ENCODE data around the gene EP400. TPM values are rescaled to one million over a fixed set of nuclear protein-coding genes. Genes with fewer than 3 reads are reported as not detected.

Gene EP400
- total RNA-seq, 4 donors from 2014 or later: 10.1 to 23.0 (median 20.9) TPM

- no peak for TF ChIP-seq POLR2A (IDR thresholded peaks at IDR 0.05)
- TF ChIP-seq CTCF (IDR thresholded peaks at IDR 0.05): no peak
- intact Hi-C loops (cut with DNase I): no loop called here
- DNase-seq: no peak
- no peaks in the 10 kb centered on the region for H3K9me3 ChIP-seq
- WGBS, 2 donors: 81 to 87% methylated on average over 5 of the region's 19 CpGs
- H3K4me3 ChIP-seq: no peak overlapping the region
- H3K27ac ChIP-seq: no peak overlapping the region
- H3K36me3 ChIP-seq: peaks cover 43 to 88% (median 46%) of the 10 kb centered on the region in 3 donors
- peaks cover 0 to 14% (median 0%) of the 10 kb centered on the region in 3 donors for H3K4me1 ChIP-seq
- no peaks in the 10 kb centered on the region for H3K27me3 ChIP-seq
These were observed 30.7 kb upstream of the EP400 start for GRCh38 chr12:131919051-131919347.

- TF ChIP-seq CTCF (IDR thresholded peaks at IDR 0.05) (no peak), POLR2A (IDR thresholded peaks at IDR 0.05) (no peak)
- peaks cover 0 to 19% (median 3%) of the 10 kb centered on the region in 3 donors for H3K4me1 ChIP-seq
- no peaks in the 10 kb centered on the region for H3K9me3 ChIP-seq
- intact Hi-C loops (cut with DNase I): no loop called here
- WGBS, 2 donors: 95 to 100% methylated on average over 1 to 9 of the region's 37 CpGs
- peaks cover 38 to 83% (median 44%) of the 10 kb centered on the region in 3 donors for H3K36me3 ChIP-seq
- DNase-seq: no peak
- H3K27ac ChIP-seq: no peak overlapping the region
- no peak overlapping the region for H3K4me3 ChIP-seq
- H3K27me3 ChIP-seq: no peaks in the 10 kb centered on the region
These were observed 30.2 kb upstream of the EP400 start for GRCh38 chr12:131919366-131920156.

- 88 to 90% methylated on average over 5 to 11 of the region's 14 CpGs for whole genome bisulfite sequencing, 2 donors
- peaks cover 0 to 21% (median 4%) of the 10 kb centered on the region in 3 donors for H3K4me1 ChIP-seq
- DNase-seq: no peak
- H3K36me3 ChIP-seq: peaks cover 32 to 77% (median 38%) of the 10 kb centered on the region in 3 donors
- no peak for TF ChIP-seq POLR2A (IDR thresholded peaks at IDR 0.05)
- no peak for TF ChIP-seq CTCF (IDR thresholded peaks at IDR 0.05)
- no peaks in the 10 kb centered on the region for H3K27me3 ChIP-seq
- no peak overlapping the region for H3K4me3 ChIP-seq
- no peaks in the 10 kb centered on the region for H3K9me3 ChIP-seq
- intact Hi-C loops (cut with DNase I): no loop called here
- no peak overlapping the region for H3K27ac ChIP-seq
These were observed 29.6 kb upstream of the EP400 start for GRCh38 chr12:131920157-131920508.

GRCh38 chr12:131920902-131921840 lies 28.6 kb upstream of the EP400 start:
- Histone ChIP-seq H3K27me3 (no peaks in the 10 kb centered on the region), H3K36me3 (peaks cover 23 to 67% (median 29%) of the 10 kb centered on the region in 3 donors), H3K4me3 (no peak overlapping the region), H3K27ac (no peak overlapping the region), H3K4me1 (peaks cover 0 to 21% (median 4%) of the 10 kb centered on the region in 3 donors), H3K9me3 (no peaks in the 10 kb centered on the region)
- TF ChIP-seq POLR2A (IDR thresholded peaks at IDR 0.05): no peak
- TF ChIP-seq CTCF (IDR thresholded peaks at IDR 0.05): no peak
- intact Hi-C loops (cut with DNase I): no loop called here
- no peak for DNase-seq
- 85 to 87% methylated on average over 3 to 17 of the region's 35 CpGs for WGBS, 2 donors
